DMS114 treated with DMSO at 0.1 percent for 48 hours (cell line): ENCODE results near the gene MRPS7.
"Not testable (repeated sequence)": the region's sequence is repeated elsewhere in the genome, so short reads cannot be mapped to it uniquely, and the experiment has no call there.

Source experiments
- DNase-seq: peaks from one replicate; lab custom pipeline; 2025; ENCODE audit not compliant: unreplicated experiment; lab: John Stamatoyannopoulos, UW

Gene MRPS7

DNA sequence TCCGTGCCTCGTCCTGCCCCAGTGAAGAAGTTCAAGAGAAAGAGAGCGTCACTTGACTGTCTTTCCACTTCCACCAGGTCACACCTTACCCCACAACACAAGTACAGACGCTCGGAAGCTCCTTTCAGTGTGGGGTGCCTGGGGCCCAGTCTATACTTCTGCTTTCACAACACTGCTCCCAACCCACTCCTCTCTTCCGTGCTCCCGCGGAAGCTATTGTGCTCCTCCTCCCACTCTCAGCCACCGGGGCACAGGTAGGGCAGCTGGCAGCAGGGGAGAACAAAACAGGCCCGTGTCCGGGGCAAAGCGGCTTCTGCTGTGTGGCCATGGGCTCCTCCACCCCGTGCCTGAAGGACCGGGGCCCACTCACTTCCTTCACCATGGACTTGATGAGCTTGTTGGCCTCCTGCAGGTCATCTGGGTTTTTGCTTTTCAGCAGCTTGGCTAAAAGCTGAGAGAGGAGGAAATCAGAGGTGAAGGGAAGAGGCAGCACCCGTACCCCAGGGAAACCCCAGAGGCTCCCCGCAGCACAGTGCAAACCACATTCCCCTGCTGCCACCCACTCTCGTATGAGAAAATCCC is 19.1 kb upstream of the MRPS7 start:
- DNase-seq: no peak

- no peak for DNase-seq
Observed at GRCh38 chr17:75244133-75244866, 17.4 kb upstream of the MRPS7 start.

DNA sequence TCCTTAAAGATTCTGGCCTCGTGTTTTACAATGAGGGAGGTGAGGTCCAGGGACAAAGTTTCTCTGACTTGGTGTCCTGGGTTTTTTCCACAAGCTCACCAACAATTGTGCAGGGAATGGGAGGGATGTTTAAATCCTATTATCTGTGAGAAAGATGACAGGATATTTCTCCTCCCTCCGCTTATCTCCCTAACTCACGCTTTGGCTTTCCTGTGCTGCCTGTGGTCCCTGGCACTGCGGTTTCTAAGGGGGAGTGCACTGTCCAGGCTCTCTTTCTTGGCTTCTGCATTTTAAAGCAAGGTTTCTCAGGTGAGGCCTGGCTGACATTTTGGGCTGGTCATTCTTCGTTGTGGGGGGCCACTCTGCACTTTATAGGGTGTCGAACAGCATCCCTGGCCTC is 16.7 kb upstream of the MRPS7 start:
- DNase-seq: no peak

DNA sequence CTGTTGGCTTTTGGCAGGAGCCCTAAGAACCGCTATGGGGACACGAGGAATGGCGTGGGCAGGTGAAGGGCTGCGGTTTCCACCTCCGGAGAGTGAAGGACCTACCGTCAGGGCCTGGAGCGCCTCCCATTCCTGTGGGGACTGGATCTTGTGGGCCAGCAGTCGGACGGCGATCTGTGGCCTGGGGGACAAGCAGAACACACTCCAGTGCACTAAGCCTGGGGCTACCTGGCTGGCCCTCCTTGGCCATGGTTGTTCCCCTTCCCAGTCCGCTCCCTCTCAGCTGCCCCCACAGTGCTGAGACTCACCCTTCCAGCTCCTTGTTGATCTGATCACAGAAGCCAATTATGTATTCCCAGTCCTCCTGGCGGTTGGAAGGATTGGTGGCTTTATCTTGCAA is 15.3 kb upstream of the MRPS7 start:
- no peak for DNase-seq

- no peak for DNase-seq
Observed at GRCh38 chr17:75249564-75249963, 12.1 kb upstream of the MRPS7 start.

GRCh38 chr17:75250009-75250471 is 11.6 kb upstream of the MRPS7 start:
- DNase-seq: no peak

GRCh38 chr17:75252039-75252816 is 9.5 kb upstream of the MRPS7 start:
- no peak for DNase-seq

DNA sequence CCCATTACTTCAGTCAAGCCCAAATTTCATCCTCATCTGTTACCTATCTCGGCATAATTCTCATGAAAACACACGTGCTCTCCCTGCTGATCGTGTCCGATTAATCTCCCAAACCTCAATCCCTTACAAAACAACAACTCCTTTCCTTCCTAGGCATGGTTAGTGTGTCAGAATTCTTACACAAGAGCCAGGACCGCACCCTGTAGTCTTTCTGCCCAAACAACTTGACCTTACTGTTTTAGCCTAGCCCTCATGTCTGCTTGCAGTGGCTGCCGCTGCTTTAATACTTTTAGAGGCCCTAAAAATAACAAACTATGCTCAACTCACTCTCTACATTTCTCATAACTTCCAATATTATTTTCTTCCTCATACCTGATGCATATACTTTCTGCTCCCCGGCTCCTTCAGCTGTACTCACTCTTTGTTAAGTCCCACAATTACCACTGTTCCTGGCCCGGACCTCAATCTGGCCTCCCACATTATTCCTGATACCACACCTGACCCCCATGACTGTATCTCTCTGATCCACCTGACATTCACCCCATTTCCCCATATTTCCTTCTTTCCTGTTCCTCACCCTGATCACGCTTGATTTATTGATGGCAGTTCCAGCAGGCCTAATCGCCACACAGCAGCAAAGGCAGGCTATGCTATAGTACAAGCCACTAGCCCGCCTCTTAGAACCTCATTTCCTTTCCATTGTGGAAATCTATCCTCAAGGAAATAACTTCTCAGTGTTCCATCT is 5.6 kb upstream of the MRPS7 start:
- DNase-seq: not testable (repeated sequence)

DNA sequence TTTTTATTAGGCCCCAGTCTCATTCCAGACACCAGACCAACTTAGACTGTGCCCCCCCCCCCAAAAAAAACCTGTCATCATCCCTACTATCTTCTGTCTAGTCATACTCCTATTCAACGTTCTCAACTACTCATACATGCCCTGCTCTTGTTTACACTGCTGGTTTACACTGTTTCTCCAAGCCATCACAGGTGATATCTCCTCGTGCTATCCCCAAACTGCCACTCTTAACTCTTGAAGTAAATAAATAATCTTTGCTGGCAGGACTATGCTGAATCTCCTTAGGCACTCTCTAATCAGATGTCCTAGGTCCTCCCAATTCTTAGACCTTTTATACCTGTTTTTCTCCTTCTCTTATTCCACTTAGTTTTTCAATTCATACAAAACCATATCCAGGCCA is 4.5 kb upstream of the MRPS7 start:
- DNase-seq: not testable (repeated sequence)

DNA sequence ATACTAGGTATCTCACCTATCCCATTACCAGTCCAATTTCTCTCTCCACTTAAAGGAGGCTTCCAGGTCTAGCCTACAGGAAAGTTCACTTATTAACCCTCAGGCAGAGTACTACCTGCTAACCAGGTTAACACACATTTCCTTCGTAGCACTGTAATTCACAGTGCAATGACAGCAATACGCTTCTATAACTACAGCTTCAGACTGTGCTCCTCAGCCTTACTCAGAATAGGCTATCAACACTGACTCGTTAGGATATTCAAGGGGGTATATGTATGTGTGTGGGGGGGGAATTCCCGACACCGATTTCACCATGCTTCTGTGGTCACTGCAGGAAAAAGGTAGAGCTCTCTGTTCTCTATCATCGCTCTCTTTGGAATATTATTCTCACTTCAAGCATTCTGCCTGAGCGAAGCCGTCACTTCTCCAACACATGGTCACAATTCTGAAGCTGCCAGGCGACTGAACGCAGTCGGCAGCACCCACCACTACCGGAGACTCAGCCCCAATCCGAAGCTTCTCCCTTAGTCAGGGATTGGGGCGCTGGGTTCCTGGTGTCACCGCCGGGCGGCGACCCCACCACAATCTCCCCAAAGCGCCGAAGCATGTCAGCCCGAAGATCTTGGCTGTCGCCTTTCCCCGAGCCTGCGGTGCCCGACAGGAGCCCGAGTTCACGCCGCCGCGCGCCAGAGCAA is 891 bp upstream of the MRPS7 start:
- DNase-seq: no peak

DNA sequence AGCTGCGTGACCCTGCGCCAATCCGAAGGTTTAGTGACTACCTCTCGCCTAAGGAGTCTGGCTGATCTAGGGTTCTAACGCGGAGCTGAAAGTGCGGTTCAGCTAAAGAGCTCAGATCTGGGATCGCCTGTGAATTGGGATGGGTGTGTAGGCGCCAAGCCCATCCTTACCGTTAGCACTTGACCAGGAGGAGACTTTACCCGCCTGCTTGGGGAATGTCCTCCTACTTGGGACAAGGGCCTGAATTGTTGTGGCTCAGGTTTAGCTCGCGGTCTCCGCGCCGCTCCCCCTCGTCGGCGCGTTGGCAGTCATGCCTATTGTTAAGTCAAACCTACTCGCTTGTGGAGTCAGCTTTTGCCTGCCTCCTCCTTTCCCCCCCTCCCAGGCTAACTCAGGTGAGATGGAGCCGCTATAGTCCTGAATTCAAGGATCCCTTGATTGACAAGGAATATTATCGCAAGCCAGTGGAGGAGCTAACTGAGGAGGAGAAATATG is 480 bp downstream of the MRPS7 start:
- no peak for DNase-seq

DNA sequence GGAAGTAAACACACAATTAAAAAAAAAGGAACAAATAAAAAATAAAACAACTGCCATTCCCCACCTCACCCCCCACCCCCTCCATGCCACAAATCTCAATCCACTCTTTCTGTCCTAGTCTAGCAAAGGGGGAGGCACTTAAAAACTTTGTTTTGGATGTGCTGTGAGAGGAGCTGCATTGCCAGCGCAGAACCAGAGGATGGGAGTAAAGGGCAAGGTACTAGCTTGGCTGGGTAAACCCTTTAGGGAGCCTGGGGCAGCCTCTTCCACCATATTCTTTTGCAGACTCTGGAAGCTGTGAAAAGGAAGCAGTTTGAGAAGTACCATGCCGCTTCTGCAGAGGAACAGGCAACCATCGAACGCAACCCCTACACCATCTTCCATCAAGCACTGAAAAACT is 1.4 kb downstream of the MRPS7 start:
- DNase-seq: no peak

DNA sequence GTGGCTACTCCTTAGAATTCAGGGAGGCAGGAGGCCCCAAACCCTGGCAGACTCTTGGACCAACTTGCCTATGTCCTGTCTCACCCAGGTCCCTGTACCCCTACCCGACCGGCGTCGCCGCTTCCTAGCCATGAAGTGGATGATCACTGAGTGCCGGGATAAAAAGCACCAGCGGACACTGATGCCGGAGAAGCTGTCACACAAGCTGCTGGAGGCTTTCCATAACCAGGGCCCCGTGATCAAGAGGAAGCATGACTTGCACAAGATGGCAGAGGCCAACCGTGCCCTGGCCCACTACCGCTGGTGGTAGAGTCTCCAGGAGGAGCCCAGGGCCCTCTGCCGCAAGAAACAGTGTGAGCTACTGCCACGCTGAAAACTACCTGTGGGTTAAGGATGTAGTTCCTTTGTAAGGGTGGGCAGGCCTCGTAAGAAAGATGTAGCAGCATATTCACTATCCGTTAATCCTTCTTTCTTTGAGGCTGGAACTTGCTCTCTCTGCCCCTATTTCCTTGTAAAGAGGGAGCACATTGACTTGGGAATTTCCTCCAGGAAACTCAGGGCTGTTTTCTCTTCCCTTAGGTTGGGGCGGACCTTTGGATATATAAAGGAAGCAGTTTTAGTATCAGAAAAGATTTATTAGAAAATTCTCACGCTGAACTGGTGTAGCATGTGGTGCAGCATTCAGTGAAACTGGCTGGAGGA is 4.1 kb downstream of the MRPS7 start:
- no peak for DNase-seq

GRCh38 chr17:75266316-75267152 is 4.9 kb downstream of the MRPS7 start:
- no peak for DNase-seq

- no peak for DNase-seq
Observed at GRCh38 chr17:75267153-75267410, 5.4 kb downstream of the MRPS7 start.

DNA sequence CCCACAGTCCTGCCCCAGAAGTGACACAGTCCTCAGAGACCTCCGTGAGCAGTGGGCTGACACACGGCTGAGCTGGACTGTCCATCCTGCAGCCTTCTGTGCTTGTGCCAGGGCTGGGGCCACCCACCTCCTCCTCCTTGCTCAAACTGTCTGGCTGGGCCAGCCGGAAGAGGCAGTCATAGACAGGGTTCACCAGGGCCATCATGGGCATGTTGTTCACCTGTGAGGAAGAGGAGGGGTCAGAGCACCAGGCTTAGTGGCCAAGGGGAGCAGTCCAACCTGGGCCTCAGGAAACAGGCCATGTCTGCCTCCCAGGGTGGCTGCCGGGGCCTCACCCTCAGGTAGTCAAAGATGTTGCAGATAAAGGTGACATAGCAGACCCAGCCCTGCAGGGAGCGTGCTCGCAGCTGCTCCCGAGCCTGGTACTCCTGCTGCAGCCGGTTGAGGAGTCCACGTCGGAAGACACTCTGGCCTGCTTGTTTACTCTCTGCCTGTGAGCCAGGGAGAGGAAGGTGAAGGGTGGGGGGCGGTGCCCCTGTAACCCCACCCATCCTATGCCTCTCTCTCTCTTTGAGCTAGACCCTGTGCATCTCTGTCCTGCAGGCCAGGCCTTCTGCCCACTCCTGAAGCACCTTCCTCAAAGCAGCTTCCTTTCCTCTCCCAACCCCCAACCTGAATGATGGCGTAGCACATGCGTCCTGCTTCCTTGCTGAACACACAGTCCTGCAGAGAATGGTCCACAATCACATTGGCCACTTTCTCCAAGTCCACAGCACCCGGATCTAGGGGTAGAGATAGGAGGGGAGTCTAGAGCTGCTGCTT is 5.9 kb downstream of the MRPS7 start:
- DNase-seq: no peak

GRCh38 chr17:75269844-75270217 is 8.2 kb downstream of the MRPS7 start:
- no peak for DNase-seq

DNA sequence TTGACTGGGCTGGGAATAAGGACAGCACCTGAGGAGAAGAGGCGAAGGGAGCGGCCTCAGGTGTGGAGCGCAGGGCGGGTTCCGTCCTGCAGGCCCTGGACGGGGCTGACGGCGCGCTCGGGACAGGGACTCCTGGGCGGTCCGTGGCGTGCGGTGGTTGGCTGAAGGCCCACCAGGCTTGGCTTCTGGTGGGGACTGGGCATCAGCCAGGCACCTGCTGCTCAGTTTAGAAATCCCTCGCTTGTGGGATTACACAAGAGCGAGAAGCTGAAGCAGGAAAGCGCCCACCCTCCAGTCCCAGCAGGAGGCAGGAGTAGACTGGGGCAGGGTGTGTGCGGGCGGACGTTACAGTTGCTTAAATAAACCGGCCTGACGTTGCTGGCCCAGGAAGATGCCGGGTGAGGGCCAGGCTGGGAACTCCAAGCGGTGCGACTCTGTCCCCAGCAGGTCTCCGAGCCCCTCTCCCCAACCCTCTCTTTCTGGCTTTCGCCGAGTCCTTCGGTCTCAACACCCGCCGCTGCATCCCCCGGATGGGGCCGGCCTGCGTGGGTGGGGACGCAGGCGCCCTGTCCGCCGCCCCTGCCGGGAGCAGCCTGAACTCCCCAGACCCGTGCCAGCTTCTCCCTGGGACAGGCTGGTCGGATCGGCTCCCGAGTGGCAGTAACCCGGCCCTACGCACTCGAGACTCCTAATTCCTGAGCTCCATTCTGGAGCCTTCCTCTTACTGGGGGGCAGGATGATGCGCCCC is 8.7 kb downstream of the MRPS7 start:
- peak; percentile 70 for DNase-seq
